H1 (cell line): ENCODE results near the gene ARHGEF28. TPM values are rescaled to one million over a fixed set of nuclear protein-coding genes. Genes with fewer than 3 reads are reported as not detected.

Source experiments
- CTCF ChIA-PET: fragments of 300-600 bp; sonication (Branson Sonifier 250); formaldehyde crosslinking; loops from one replicate; lab custom pipeline; 2021; ENCODE audit not compliant: partially characterized antibody; lab: Charles Lee
- POLR2A ChIA-PET: fragments of 300-600 bp; sonication (Branson Sonifier 250); formaldehyde crosslinking; loops from one replicate; lab custom pipeline; 2021; ENCODE audit warnings: inconsistent platforms; ENCODE audit not compliant: partially characterized antibody; lab: Charles Lee
- DNase-seq, 2 experiments: peaks; one replicate each; pipeline versions ENCODE4 v3.0.0 to v3.0.0-alpha.2; 2010 to 2022; ENCODE audit warnings: low spot score in 2 of 2, low read depth in 1 of 2, mixed read lengths in 1 of 2
- FAIRE-seq: peaks from 2 replicates; lab custom pipeline; 2011; peaks lifted over from hg19 to GRCh38; lab: Jason Lieb, UNC
- H2AFZ ChIP-seq: 2 replicates; pipeline ENCODE4 v1.8.1; 2012; ENCODE audit warnings: low read length, inconsistent platforms
- H2AK5ac ChIP-seq: 2 replicates; pipeline ENCODE4 v1.6.1; 2013; ENCODE audit warnings: low read depth, low read length
- H2BK120ac ChIP-seq: replicated peaks from 2 replicates; pipeline ENCODE3; 2013; ENCODE audit warnings: low read depth, low read length, inconsistent platforms
- H2BK12ac ChIP-seq: 2 replicates; pipeline ENCODE4 v1.6.1; 2013; ENCODE audit warnings: low read depth, low read length
- H2BK15ac ChIP-seq: 2 replicates; pipeline ENCODE4 v1.6.1; 2013; ENCODE audit warnings: low read length
- H2BK20ac ChIP-seq: 2 replicates; pipeline ENCODE4 v1.6.1; 2013; ENCODE audit warnings: low read length
- H2BK5ac ChIP-seq: 2 replicates; pipeline ENCODE4 v1.6.1; 2013; ENCODE audit warnings: low read depth, low read length
- H3K14ac ChIP-seq: 2 replicates; pipeline ENCODE4 v1.6.1; 2013; ENCODE audit warnings: inconsistent platforms; ENCODE audit not compliant: insufficient read length
- H3K18ac ChIP-seq: 2 replicates; pipeline ENCODE4 v1.6.1; 2013; ENCODE audit warnings: low read length; ENCODE audit errors: extremely low read depth
- H3K23ac ChIP-seq: 2 replicates; pipeline ENCODE4 v1.6.1; 2013; ENCODE audit warnings: inconsistent platforms; ENCODE audit not compliant: insufficient read length
- H3K23me2 ChIP-seq: 2 replicates; pipeline ENCODE4 v1.6.1; 2013; ENCODE audit warnings: low read depth, low read length
- H3K27ac ChIP-seq: 2 replicates; pipeline ENCODE4 v1.6.1; 2011; ENCODE audit warnings: low read depth, low read length, inconsistent platforms
- H3K27me3 ChIP-seq, 4 experiments: replicated peaks in 1 of 4; 1 replicate in 1 of 4; 2 replicates in 3 of 4; pipeline versions ENCODE4 v1.6.1 to v1.8.1; 2011 to 2013; ENCODE audit warnings: low read length in 3 of 4, mild to moderate bottlenecking in 3 of 4, inconsistent platforms in 2 of 4, mixed read lengths in 2 of 4, moderate library complexity in 1 of 4; ENCODE audit not compliant: control insufficient read depth in 3 of 4, insufficient read depth in 3 of 4; ENCODE audit errors: extremely low read depth in 1 of 4
- H3K36me3 ChIP-seq, 4 experiments: 2 replicates each; pipeline versions ENCODE4 v1.6.1 to v1.8.1; 2011 to 2013; ENCODE audit warnings: mild to moderate bottlenecking in 4 of 4, low read length in 3 of 4, moderate library complexity in 2 of 4, control low read depth in 1 of 4, inconsistent platforms in 1 of 4; ENCODE audit not compliant: insufficient read depth in 4 of 4, control insufficient read depth in 2 of 4
- H3K4ac ChIP-seq: replicated peaks from 2 replicates; pipeline ENCODE3; 2013; ENCODE audit warnings: low read length, low read depth, mixed read lengths, inconsistent platforms; ENCODE audit not compliant: insufficient read length
- H3K4me1 ChIP-seq, 4 experiments: replicated peaks in 1 of 4; 1 replicate in 1 of 4; 2 replicates in 3 of 4; pipeline versions ENCODE4 v1.6.1 to v1.8.1; 2011 to 2013; ENCODE audit warnings: low read length in 3 of 4, inconsistent platforms in 2 of 4, mixed read lengths in 1 of 4; ENCODE audit not compliant: insufficient read depth in 4 of 4, control insufficient read depth in 3 of 4
- H3K4me2 ChIP-seq, 2 experiments: 2 replicates each; pipeline versions ENCODE4 v1.6.1 to v1.8.1; 2011 to 2013; ENCODE audit warnings: low read depth in 2 of 2, low read length in 2 of 2, control low read depth in 1 of 2, inconsistent platforms in 1 of 2, mild to moderate bottlenecking in 1 of 2; ENCODE audit not compliant: insufficient read depth in 1 of 2
- H3K4me3 ChIP-seq, 4 experiments: fragments of 200-600, 300-600 bp in 1 of 4; sonication (generic), shearing (Covaris generic), sonication (Bioruptor Twin) in 1 of 4; 2 replicates each; pipeline versions ENCODE4 v1.5.1 to v1.8.1; 2011 to 2016; ENCODE audit warnings: low read length in 4 of 4, low read depth in 3 of 4, control low read depth in 2 of 4, inconsistent platforms in 2 of 4, mild to moderate bottlenecking in 2 of 4, mixed read lengths in 1 of 4, moderate library complexity in 1 of 4; ENCODE audit not compliant: insufficient read depth in 2 of 4; ENCODE audit errors: extremely low read depth in 1 of 4
- H3K56ac ChIP-seq: replicated peaks from 2 replicates; pipeline ENCODE3; 2013; ENCODE audit warnings: low read depth, mild to moderate bottlenecking, mixed read lengths, low read length, inconsistent platforms; ENCODE audit not compliant: insufficient read length
- H3K79me1 ChIP-seq: 2 replicates; pipeline ENCODE4 v1.6.1; 2013; ENCODE audit warnings: low read depth, low read length, control low read depth
- H3K79me2 ChIP-seq, 2 experiments: 2 replicates each; pipeline versions ENCODE4 v1.6.1 to v1.8.1; 2012 to 2013; ENCODE audit warnings: low read length in 2 of 2, mild to moderate bottlenecking in 2 of 2, inconsistent platforms in 1 of 2; ENCODE audit not compliant: insufficient read depth in 2 of 2, control insufficient read depth in 1 of 2
- H3K9ac ChIP-seq, 4 experiments: replicated peaks in 1 of 4; 1 replicate in 1 of 4; 2 replicates in 3 of 4; pipeline versions ENCODE4 v1.6.1 to v1.8.1; 2011 to 2013; ENCODE audit warnings: low read depth in 3 of 4, low read length in 3 of 4, control low read depth in 2 of 4, mild to moderate bottlenecking in 2 of 4, moderate library complexity in 2 of 4, inconsistent platforms in 1 of 4; ENCODE audit errors: extremely low read depth in 1 of 4
- H3K9me3 ChIP-seq, 2 experiments: 2 replicates each; pipeline versions ENCODE4 v1.6.1 to v1.8.1; 2012 to 2013; ENCODE audit warnings: mild to moderate bottlenecking in 2 of 2, moderate library complexity in 2 of 2, control low read depth in 1 of 2, inconsistent platforms in 1 of 2, low read depth in 1 of 2, low read length in 1 of 2, mixed read lengths in 1 of 2; ENCODE audit not compliant: insufficient read depth in 2 of 2
- H4K20me1 ChIP-seq, 2 experiments: replicated peaks in 1 of 2; 2 replicates each; pipeline versions ENCODE3 to v1.8.1; 2011 to 2013; ENCODE audit warnings: inconsistent platforms in 2 of 2, low read length in 2 of 2, mild to moderate bottlenecking in 1 of 2; ENCODE audit not compliant: insufficient read depth in 2 of 2, control insufficient read depth in 1 of 2
- H4K5ac ChIP-seq: 2 replicates; pipeline ENCODE4 v1.6.1; 2013; ENCODE audit warnings: low read length, low read depth, mixed read lengths, inconsistent platforms; ENCODE audit not compliant: insufficient read length
- H4K8ac ChIP-seq: 2 replicates; pipeline ENCODE4 v1.8.0; 2013; ENCODE audit warnings: mild to moderate bottlenecking, moderate library complexity, low read length, inconsistent platforms; ENCODE audit not compliant: insufficient read depth; ENCODE audit errors: extremely low read depth
- H4K91ac ChIP-seq: replicated peaks from 2 replicates; pipeline ENCODE3; 2013; ENCODE audit warnings: low read length, mixed read lengths, inconsistent platforms; ENCODE audit not compliant: insufficient read length
- SP1 ChIP-seq: IDR thresholded peaks from 2 replicates; pipeline ENCODE4 v1.6.1; 2011; ENCODE audit warnings: low read depth, low read length
- TBP ChIP-seq: IDR thresholded peaks from 2 replicates; pipeline ENCODE4 v1.6.1; 2011; ENCODE audit warnings: low read depth, low read length, improper control_type of control experiment
- ZNF274 ChIP-seq: IDR thresholded peaks from 2 replicates; pipeline ENCODE4 v1.7.0; 2012; ENCODE audit warnings: low read length, borderline replicate concordance; ENCODE audit errors: extremely low read depth
- WGBS, 2 experiments: shearing (Covaris generic) in 1 of 2; methylation state at CpG; one replicate each; pipeline versions ENCODE4 v1.1.6 to v1.1.7; 2013 to 2015; ENCODE audit warnings: low lambda C conversion rate in 2 of 2, mixed read lengths in 2 of 2, inconsistent platforms in 1 of 2, low coverage in 1 of 2, missing lambda C conversion rate in 1 of 2; ENCODE audit not compliant: insufficient replicate concordance in 2 of 2, insufficient coverage in 1 of 2, insufficient read length in 1 of 2; ENCODE audit errors: extremely low coverage in 1 of 2, missing lambda C conversion rate in 1 of 2; 5-methylcytosine and 5-hydroxymethylcytosine counted together
- polyA plus RNA-seq, 7 experiments: library from polyadenylated mRNA; depleted of rRNA in 3 of 7; stranded (reverse) in 5 of 7; unstranded in 2 of 7; fragments of >200 nt in 5 of 7; fragments of 200-250 nt in 2 of 7; gene quantifications; 1 replicate in 5 of 7; 2 replicates in 1 of 7; 4 replicates in 1 of 7; pipeline versions ENCODE4 v1.2.1 to v1.2.3, GENCODE V29; 2011 to 2013; ENCODE audit warnings: missing spikeins in 2 of 7, mixed read lengths in 2 of 7
- total RNA-seq: library from RNA; stranded (reverse); fragmentation: NEBNext Ultra II Directional; extraction: Animal tissue kit (Norgen Biotek cat#: 25700); gene quantifications from 2 replicates; pipeline ENCODE4 v1.2.1, GENCODE V29; 2021

The ARHGEF28 gene
- total and polyA plus RNA-seq, 2 of the 8 experiments (the other 6 are each of a cell fraction or from before 2014, with no cell fraction given), result 0.33 to 1.0 TPM

DNA sequence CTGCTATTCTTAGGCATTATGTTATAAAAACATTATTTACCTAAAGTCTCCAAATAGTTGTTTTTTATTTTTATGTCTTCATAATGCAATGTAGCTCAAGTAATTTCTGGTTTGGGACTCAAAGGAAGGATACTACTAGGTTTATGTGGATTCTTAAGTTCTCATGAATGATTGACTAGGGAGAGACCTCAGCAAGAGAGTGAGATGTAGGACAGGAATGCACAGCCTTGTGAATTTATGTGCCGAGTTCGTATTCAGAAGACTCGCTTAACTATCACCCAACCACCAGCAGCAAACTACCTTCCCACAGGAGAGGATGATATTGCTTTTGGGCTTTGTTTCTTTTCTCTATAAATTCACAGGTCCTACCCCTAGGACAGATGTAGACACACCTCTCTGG is 282.9 kb downstream of the ARHGEF28 start:
- FAIRE-seq, result no peak
- Histone ChIP-seq H3K56ac (no peak overlapping the region), H3K9ac (no peak overlapping the region), H2BK20ac (no peak overlapping the region), H4K5ac (no peak overlapping the region), H4K8ac (no peak overlapping the region), H2AFZ (no peak overlapping the region), H3K36me3 (no peaks in the 10 kb centered on the region), H3K4me3 (no peak overlapping the region), H4K91ac (no peak overlapping the region), H3K4ac (no peak overlapping the region), H3K79me2 (no peaks in the 10 kb centered on the region), H3K27ac (no peak overlapping the region), H2BK12ac (no peak overlapping the region), H3K4me1 (no peaks in the 10 kb centered on the region), H3K79me1 (no peaks in the 10 kb centered on the region), H4K20me1 (no peaks in the 10 kb centered on the region), H3K23me2 (no peaks in the 10 kb centered on the region), H3K23ac (no peak overlapping the region), H2BK15ac (no peak overlapping the region), H2BK120ac (no peak overlapping the region), H3K4me2 (no peak overlapping the region), H3K18ac (no peak overlapping the region), H3K14ac (no peak overlapping the region), H3K9me3 (no peaks in the 10 kb centered on the region), H3K27me3 (no peaks in the 10 kb centered on the region), H2BK5ac (no peak overlapping the region), H2AK5ac (no peak overlapping the region)
- no peak for DNase-seq
- TF ChIP-seq ZNF274 (no peak), TBP (no peak), SP1 (no peak)
- ChIA-PET CTCF (interaction anchor here (0.5 to 2.2 kb wide), 5 partner anchors 7 to 355 kb away, joined by 3 to 7 read pairs (median 5); no protein-coding TSS in a partner anchor), POLR2A (no interaction called here)
- WGBS, 2 experiments, result 96% methylated on average over 3 of the region's 3 CpGs; no CpG with 5 or more reads in 1 of the 2 experiments
